ENCODE data around the gene ROS1.

ROS1 gene

DNA sequence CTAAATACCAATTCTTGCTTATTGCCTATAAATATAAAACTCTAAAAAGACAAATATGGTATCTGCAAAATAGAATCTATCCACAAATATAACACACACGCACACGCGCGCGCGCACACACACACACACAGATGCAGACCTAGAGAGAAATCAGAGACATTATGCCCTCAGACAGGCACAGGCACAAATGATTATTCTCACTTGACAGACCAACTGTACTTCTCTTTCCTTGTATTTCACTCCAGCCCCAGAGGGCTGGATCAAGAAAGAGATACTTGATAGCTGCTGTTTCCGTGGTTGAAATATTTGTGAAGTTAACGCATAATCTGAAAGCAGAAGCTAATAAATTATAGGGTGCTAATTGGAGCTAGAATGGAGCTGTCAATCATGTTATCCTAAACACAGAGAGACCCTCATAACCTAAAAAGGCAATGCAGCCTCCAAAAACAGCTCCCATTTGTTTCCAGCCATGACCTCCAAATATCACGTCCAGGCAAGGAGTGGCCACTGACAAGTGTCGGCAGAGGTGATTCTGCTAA, 148.9 kb downstream of the ROS1 start:
- TF ChIP-seq CTCF (IDR thresholded peaks at IDR 0.05; ENCODE audit: borderline replicate concordance, insufficient read depth, low read depth, low read length) = no peak
- H3K4me3 ChIP-seq (ENCODE audit: low read depth, low read length) = no peak overlapping the region

- TF ChIP-seq CTCF (IDR thresholded peaks at IDR 0.05; ENCODE audit: borderline replicate concordance, insufficient read depth, low read depth, low read length) = no peak
Measured at GRCh38 chr6:117275711-117276110, 150.0 kb downstream of the ROS1 start.

GRCh38 chr6:117275205-117275604, 150.5 kb downstream of the ROS1 start:
- H3K4me3 ChIP-seq (ENCODE audit: low read depth, low read length) = no peak overlapping the region
- TF ChIP-seq CTCF (IDR thresholded peaks at IDR 0.05; ENCODE audit: borderline replicate concordance, insufficient read depth, low read depth, low read length) = no peak

More at GRCh38 chr6:117275711-117276110, 150.0 kb downstream of the ROS1 start:
- H3K4me3 ChIP-seq (ENCODE audit: low read depth, low read length) = no peak overlapping the region

DNA sequence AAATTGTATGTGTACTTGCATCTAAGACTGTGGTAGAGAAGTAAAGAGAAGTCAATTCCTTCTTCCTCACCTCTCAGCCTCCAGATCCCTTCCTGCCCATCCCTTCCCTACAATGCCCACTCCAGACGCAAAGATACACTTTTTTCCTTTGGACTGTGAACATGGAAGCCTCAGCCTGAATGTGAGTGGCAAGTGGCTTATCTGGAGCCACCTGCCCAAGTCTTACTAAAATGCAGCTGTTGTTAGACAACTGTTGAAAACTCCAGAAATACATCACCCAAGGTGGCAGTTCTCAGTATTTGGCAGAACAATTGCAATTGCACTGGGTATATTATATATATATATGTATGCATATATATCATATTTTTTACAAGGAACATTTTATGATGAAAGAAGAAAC, 152.9 kb downstream of the ROS1 start:
- H3K4me3 ChIP-seq (ENCODE audit: low read depth, low read length) = no peak overlapping the region
- TF ChIP-seq CTCF (IDR thresholded peaks at IDR 0.05; ENCODE audit: borderline replicate concordance, insufficient read depth, low read depth, low read length) = no peak

DNA sequence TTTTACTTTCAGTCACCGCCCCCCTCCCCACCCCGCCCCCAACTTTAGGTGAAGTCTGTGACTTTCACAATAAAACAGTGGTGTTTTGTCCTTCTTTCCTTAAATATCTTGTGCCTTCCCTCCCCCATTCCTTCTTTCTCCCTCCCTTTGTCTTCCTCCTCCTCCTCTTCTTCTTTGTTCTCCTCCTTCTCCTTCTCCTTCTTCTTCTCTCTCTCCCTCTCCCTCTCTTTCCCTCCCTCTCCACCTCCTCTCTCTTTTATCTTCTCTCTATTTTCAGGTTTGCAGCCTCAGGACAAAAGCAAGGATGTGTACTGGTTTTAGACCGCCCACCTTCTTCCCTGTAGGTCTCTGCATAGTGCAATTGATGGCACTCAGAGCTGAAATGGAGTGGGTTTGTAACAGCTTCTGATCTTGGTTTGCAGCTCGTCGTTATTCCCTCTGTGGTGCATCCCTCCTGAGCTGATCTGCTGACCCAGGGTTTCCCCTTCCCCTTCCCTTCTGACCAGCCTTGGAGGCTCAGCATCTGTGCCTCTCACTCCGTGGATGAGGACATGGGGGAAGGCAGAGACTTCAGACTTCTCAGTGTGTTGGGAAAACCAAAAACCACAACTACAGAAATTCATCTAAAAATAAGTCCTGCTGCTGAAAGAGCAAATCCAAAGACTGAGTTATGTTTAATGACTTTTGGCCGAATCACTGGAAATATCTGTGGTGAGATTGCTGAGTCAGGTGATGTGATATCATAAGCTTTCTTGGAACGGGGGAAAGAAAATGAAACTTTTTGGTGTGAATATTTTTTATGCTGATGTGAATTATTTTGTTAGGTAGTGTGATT, 153.5 kb downstream of the ROS1 start:
- no peak for TF ChIP-seq CTCF (IDR thresholded peaks at IDR 0.05; ENCODE audit: borderline replicate concordance, insufficient read depth, low read depth, low read length)

DNA sequence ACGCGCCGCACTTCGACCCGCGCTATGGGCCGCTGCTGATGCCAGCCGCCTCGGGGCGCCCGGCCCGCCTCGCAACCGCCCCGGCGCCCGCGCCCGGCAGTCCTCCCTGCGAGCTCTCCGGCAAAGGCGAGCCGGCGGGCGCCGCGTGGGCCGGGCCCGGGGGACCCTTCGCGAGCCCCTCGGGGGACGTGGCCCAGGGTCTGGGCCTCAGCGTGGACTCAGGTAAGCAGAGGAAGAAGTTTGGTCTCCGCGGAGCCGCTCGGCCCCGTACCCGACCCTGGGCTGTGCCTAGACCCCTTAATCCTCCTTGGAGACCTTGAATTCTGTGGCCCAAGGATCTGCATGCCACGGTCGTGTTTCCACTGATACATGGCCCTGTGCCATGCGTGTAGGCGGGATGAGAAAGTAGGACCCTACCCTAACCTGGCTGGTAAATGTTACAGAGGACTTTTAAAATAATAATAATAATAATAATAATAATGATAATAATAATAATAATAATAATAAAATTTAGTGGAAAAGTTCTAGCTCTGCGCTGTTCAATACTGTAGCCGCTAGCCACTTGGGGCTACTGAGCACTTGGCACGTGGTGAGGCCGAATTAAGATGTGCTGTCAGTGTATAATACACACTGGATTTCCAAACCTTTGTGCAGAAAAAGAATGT, 154.8 kb downstream of the ROS1 start:
- no peak for TF ChIP-seq CTCF (IDR thresholded peaks at IDR 0.05; ENCODE audit: borderline replicate concordance, insufficient read depth, low read depth, low read length)

More for the DNA sequence above, 153.5 kb downstream of the ROS1 start:
- no peak overlapping the region for H3K4me3 ChIP-seq (ENCODE audit: low read depth, low read length)

More for the DNA sequence above, 154.8 kb downstream of the ROS1 start:
- H3K4me3 ChIP-seq (ENCODE audit: low read depth, low read length) = no peak overlapping the region

Measured in GM12875 (cell line).